Forelimb muscle (tissue), 1 donor: ENCODE measurements around the gene TMEM238. TPM values are rescaled to one million over a fixed set of nuclear protein-coding genes. Genes with fewer than 3 reads are reported as not detected.
"Not testable (repeated sequence)": the region's sequence is repeated elsewhere in the genome, so short reads cannot be mapped to it uniquely, and the experiment has no call there.

Experiments used
- DNase-seq: peaks from one replicate; pipeline ENCODE4 v3.0.0-alpha.2; 2013; ENCODE audit warnings: low read depth
- polyA plus RNA-seq: library from polyadenylated mRNA; unstranded; fragments of 120-200 nt; gene quantifications from one replicate; pipeline ENCODE4 v1.2.1, GENCODE V29; 2013; ENCODE audit not compliant: insufficient read length

The TMEM238 gene
- polyA plus RNA-seq, 1 donor = 0.23 TPM

DNA sequence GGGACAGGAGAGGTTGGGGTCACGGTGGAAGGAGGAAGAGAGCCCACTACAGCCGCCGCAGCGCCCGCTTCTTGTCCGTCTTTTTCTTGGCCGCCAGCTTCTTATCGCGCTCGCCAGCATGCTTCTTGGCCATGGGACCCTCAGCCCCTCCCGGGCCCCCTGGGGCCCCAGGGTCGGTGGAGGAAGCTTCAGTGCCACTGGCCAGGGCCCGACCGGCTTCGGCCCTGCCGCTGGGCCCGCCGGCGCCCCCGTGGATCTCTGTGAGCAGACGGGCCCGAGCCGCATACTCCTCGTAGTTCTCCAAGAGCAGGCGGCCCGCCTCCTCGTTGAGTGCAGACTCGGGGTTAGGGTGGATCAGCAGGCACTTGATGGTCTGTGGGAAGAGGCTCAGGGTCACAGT, 17.3 kb upstream of the TMEM238 start:
- DNase-seq = not testable (repeated sequence)

DNA sequence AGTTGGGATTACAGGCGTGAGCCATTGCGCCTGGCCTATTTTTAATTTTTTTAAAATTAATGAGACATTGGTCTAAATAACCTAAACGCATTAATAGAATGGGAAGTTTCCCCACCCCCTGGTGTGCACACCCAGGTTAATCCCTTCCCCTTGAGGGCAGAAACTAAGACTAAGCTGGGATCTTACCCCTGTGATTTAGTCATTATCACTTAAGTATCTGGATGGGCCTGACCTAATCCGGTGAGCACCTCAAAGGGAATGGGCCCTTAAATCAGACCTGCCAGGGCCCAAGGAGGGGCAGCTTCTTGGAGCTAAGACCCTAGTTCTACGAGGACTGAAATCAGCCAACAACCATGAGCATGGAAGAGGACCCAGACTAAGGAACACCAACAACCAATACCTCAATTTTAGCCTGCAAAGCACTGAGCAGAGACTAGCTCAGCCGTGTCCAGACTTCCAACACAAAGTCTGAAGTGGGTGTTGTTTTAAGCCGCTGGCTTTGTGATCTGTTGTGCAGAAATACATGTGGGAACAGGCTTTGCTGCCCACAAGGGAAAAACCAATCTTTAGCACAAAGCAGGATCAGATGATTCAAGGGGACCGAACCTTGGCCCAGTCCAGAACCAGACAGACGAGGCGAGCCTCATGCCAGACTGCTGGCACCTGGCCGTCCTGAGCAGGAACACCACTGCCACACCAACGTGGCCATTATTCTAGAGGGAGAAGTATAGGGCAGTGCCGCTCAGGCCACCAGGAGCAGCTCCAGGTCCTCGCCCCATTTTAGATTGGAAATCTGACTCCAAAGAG, 16.4 kb upstream of the TMEM238 start:
- no peak for DNase-seq

DNA sequence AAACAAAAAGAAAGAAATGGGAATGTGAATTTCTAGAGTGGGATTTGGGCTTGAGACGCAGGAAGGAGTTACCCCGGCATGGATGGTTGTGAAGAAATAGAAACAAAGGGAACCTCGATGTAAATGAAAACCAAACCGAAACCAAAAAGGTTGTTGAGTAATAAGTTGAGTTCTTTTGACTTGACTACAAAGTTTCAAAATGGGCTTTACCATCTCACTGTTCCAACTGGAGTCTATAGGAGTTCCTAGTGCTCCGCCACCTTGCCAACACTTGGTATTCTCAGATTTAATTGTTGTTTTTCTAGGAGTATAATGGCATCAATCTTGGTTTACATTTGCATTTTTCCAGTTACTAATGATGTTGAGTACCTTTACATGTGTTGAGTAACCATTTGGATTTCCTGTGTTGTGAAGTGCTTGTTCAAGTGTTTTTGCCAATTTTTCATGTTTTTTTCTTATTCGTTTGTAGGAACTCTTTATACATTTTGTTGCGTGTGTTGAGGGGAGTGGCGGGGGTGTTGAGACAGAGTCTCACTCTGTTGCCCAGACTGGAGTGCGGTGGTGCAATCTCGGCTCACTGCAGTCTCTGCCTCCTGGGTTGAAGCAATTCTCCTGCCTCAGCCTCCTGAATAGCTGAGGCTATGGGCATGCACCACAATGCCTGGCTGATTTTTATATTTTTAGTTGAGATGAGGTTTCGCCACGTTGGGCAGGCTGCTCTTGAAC, 14.3 kb upstream of the TMEM238 start:
- no peak for DNase-seq

DNA sequence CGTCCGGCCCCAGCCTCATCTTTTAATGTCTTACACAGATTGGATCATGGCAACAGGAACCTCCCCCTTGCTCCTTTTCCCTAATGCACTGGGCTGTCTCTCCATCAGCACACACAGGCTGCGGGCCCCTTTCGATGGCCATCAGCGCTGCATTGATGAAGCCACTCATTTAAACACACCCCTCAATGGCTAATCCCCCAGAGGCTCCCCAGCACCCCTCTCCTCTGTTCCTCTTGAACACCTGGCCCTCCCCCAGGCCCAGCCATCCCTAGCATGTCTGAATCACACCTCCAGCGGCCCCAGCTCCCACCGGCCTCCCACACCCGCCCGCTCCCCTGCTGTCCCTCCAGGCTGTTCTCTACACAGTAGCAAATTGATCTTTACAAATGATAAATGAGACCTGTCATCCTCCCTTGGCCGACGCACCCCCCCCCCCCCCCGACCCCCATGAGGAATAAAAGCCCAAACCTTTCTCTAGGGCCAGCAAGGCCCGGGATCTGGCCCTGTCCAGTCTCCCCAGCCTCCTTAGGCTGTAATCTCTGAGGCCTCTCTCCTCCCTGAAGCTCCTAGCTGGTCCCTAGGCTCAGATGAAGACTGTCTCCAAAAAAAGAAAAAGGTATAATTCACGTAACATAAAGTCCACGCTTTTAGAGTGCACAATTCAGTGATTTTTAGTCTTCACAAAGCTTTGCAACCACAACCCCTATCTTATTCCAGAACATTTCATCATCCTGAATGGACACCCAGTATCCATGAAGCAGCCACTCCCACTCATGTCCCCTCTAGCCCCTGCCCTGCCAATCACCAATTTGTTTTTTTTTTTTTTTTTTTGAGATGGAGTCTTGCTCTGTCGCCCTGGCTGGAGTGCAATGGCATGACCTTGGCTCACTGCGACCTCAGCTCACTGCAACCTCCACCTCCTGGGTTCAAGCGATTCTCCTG, 9.0 kb upstream of the TMEM238 start:
- DNase-seq = no peak

DNA sequence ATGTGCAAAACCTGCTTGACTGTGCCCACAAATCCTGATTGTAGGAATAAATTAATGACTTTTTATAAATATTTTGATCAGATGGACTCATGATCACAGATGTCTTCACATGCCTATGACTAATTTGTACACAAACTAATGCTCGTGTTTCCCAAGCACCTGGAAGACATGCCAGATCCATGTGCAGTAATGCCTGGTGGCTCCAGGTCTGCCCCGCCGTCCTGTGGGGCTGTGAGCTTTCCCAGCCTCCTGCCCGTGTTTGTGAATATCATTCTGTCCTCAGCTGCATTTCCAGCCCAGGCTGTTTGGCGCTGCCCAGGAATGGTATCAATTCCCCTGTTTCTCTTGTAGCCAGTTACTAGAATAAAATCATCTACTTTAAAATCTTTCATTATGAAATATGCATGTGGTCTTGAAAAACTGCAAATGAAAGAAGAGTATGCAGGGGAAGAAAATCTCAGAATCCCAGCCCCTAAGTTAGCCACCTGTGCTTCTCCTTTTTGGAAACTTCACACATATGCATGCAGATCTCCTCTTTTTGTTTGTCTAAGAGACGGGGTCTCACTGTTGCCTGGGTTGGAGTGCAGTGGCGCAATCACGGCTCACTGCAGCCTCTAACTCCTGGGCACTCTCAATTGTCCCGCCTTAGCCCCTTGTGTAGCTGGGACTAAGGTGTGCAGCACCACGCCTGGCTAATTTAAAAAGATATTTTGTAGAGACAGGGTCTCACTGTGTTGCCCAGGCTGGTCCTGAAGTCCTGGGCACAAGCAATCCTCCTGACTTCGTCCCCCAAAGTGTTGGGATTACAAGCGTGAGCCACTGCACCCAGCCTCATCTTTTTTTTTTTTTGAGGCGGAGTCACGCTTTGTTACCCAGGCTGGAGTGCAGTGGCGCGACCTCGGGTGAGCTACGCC, 7.9 kb upstream of the TMEM238 start:
- DNase-seq = no peak

DNA sequence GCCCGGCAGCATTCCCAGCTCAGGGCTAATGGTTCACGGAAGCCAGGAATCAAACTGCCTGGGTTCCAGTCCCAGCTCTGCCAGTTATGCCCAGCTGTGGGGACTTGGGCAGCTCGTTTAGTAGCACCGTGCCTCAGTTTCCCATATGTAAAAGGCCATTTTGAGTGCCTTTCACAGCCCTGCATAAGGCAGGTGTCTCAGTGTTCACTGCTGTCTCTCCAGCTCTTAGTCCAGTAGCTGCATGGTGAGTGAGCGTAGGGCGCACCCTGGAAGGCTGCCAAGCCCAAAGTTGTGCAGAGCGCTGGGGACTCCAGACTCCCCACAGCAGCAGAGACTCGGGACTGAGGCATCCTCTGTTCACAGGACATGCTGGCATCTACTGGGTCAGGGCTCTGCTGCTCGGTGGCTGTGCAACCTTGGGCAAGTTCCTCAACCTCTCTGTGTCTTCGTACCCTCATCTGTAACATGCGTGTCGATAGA, 7.1 kb upstream of the TMEM238 start:
- DNase-seq = no peak

DNA sequence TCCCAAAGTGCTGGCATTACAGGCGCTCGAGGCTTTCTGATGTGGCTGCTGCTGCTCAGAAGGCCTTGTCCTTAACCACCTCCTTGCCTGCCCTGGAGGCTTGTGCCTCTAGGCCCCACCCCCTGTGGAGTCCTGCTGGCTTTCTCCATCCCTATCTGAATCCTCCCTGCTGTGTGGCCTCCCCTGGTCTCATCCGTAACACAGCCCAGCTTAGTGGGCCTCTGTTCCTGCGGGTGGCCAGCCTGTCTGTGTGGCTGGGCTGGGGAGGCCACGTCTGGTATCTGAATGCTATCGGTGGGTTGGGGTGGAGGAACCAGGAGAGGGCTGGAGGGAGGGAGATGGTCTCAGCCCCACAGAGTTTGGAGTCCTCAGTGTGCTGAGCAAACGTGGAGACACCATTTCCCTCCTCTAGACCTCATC, 6.4 kb upstream of the TMEM238 start:
- no peak for DNase-seq

DNA sequence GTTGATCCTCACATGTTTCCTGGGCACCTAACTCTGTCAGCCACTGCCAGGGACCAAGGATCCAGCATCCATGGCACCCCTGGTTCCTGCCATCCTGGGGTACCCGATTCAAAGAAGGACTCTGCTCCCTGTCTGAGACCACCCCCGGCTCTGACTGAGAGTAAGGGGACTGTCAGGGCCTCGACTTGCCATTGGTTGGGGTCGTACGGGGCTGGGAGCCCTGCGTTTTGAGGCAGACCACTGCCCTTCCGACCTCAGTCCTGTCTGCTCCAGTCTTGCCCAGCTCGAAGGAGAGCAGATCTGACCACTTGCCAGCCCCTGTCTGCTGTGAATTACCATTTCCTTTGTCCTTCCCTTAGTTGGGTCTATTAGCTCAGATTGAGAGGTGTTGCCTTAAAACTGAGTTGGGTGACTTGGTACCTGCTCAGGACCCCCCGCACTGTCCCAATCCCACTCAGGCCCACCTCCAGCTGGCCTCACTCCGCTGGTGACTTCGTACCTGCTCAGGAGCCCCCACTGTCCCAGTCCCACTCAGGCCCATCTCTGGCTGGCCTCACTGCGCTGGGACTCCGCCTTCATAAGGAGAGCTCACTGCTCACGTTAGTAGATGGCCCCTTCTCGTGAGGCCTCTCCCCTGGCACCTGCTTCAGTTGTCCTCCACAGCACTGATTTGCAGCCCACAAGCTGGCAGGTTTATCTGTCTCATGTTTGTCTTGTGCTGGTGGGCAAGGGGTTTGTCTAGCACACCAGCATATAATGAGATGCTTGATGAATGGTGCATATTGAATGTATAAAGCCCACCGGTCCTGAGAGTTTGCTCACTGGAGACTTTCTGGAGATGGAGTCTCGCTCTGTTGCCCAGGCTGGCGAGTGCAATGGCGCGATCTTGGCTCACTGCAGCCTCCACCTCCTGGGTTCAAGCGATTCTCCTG, 5.6 kb upstream of the TMEM238 start:
- no peak for DNase-seq

DNA sequence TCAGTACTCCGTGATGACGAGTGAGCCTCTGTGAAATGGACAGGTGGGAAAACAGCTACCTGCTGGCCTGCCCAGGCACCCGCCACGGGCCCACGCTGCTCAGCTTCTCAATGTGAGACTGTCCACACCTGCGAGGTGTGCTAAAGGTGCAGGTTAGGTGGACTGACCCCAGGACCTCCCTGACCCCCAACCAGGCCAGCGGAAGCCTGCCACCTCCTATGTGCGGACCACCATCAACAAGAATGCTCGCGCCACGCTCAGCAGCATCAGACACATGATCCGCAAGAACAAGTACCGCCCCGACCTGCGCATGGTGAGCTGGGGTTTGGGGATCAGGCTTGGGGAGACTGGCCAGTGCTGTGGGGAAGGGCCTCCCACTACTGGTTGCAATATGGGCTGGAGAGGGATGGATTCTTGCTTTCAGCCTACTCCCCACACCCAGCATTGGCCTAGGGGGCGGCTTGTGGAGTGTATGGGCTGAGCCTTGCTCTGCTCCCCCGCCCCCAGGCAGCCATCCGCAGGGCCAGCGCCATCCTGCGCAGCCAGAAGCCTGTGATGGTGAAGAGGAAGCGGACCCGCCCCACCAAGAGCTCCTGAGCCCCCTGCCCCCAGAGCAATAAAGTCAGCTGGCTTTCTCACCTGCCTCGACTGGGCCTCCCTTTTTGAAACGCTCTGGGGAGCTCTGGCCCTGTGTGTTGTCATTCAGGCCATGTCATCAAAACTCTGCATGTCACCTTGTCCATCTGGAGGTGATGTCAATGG, 3.8 kb upstream of the TMEM238 start:
- DNase-seq = no peak

DNA sequence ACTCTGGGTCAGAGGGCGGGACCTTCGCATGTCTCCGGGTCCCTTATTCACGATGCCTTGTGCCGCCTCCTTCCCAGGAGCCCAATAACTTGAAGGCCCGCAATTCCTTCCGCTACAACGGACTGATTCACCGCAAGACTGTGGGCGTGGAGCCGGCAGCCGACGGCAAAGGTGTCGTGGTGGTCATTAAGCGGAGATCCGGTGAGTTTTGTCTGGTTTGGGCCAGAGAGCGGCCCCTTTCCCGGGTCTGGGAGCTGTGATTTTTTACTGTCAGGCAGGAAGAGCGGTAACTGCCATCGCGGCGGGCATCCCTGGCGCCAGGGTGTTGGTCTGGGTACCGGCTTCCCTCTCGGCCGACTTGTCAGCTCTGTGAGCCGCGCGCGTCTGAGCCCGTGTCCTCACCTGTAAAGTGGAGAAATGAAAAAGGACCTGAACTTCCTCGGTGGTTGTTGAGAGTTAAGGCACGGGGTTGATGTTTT, 2.4 kb upstream of the TMEM238 start:
- DNase-seq = no peak

DNA sequence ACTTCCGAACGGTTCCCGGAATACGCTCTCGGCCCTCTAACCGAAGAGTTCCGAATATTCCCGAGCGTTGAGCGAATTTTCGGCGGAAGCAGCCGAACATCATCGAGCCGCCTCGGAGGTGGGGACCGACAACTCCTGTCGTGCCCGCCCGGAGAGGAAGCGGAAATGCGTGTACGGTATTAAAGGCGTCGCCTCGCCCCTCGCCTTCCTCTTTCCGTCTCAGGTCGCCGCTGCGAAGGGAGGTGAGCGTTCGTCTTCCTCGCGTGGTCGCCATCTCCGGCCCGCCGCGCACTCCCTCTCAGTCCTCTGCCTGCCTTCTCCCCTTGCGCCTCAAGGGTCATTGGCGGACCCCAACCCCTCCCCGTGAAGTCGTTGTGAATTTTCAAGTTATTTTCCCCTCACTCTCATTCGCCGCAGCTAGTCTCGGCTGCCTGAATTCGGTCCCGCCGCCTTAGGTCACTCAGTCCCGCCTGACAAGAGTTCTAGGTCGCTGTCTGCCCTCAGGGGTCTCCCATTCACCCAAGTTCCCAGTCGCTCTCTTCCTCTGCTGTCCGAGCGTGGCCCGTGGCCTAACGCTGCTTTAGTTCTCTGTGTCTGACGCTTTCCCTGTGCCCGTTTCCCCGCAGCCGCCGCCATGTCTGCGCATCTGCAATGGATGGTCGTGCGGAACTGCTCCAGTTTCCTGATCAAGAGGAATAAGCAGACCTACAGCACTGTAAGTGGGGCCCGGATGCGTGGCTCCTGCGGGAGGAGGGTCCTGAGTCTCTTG, 1.8 kb upstream of the TMEM238 start, which contains the start of gene RPL28:
RPL28 (plus strand) TSS at position 209 of the 769 bp plus-strand sequence; CDS start at position 635, 426 bp downstream.
- DNase-seq = peak; percentile 98

DNA sequence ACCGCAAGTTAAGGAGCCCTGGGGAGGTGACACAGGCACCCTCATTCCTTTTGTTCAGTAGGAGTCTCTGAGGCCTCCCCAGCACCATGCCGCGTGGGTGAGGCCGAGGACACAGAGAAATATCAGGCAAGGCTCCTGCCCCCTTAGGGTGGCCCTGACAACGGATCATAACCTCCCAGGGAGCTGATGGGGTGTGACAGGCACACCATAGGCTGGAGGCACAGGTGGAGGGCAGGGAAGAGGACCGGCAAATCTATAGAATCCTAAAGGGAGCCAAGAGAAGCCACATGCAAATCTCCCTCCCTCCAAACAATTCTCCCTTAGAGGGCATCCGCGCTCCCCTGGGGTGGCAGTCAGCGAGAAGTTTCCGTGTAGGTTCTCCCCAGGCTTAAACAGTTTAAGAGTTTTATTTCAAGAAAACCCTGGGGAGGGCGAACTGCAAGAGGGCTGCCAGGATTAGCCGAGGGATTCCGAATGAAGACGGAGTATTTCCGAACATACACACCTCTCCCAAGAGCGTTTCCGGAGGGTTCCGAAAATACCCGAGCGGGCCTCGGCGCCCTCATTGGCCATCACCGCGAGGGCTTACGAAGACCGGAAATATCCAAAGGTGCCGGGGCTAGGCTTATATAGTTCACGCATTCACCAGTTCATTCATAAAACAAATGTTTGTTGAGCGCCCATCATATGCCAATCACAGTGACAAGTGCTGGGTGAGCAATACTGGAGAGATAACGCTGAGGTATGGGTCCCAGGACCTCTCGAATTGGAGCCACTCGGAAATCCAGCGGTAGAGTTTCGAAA, 1.0 kb upstream of the TMEM238 start:
- DNase-seq = peak; percentile 94

DNA sequence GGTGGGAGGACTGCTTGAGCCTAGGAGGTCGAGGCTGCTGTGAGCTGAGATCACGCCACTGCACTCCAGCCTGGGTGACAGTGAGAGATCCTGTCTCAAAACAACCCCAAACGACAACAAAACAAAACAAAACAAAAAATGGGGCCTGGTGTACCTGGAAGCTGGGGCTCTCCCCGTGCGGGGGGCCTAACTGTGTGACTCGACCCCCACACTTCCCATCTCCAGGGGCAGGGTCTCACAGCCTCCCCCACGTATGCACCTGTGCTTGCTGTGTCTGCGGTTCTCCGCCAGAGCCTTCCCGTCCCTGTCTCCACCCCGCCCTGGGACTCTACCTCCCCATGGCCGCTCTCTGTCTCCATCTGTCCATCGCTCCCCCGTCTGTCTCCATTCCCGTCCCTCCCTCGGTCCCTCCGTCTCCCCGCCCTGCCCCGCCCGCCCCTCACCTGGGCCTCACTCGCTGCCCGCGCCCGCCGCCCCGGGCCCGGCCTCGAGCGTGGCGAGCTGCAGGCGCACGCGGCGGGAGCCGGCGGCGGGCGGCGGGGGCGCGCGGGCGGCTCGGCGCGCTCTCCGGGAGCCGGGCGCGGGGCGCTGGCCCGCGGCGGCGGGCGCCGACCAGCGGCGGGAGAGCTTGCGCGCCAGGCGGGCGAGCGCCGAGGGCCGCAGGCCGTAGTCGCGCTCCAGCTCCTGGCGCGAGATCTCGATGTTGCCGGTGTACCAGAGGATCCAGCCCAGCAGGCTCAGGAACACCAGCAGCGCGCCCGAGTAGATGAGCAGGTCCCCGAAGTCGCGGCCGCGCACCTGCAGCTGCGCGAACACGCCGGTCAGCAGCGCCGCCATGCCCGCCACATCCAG, 587 bp downstream of the TMEM238 start:
- no peak for DNase-seq

DNA sequence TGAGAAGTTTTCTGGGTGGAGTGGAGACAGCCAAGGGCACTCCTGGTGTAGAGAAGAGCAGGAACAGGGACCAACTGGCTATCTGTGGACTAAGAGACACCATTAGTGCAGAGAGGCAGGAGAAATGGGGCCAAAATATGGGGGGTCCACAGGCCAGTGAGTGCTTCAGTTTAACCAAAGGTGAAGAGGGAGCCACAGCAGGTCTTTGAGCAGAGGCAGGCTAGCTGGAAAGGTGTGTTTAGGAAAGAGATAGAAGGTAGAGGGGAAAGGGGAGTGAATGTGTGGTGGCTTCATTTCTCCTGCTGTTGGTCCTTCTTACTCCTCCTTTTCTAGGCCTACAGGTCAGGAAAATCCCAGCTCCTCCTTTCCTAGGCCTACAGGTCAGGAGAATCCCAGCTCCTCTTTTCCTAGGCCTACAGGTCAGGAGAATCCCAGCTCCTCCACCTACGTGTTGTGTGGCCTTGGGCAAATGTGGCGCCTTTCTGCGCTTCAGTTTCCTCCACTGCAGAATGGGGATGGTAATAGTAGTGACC, 1.5 kb downstream of the TMEM238 start:
- DNase-seq = no peak

DNA sequence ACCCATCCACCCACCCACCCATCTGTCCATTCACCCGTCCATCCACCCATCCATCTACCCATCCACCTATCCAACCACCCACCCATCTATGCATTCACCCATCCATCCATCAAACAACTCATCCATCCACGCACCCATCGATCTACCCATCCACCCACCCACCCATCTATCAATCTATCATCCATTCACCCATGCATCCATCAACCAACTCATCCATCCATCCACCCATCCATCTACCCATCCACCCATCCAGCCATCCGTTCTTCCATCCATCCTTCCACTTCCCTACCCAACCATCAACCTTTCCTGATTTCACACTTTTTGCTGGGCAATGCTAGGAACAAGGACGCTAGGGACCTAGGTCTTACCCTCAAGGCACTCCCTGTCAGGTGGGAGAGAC, 2.1 kb downstream of the TMEM238 start:
- no peak for DNase-seq

DNA sequence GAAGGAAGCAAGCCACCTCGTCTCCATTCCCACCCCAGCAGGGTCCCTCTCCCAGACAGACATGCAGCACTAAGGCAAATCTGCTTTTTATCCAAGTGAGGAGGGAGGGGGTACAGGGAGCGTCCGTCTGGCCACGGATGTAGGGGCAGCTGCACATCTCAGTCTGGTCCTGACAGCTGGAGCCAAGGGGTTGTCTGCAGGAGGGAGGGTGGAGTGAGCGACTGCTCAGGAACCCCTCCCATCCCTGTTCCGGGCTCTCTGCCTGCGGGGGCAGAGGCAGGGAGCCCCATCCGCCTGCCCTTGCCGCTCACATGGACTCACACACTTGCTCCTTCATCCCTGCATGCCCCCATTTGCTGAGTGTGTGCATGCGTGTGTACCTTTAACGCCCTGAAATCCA, 4.9 kb downstream of the TMEM238 start:
- DNase-seq = no peak
